Inferior parietal cortex (tissue), 1 donor: ENCODE measurements around the gene MEGF11.

Source experiments
- DNase-seq: peaks from one replicate; pipeline ENCODE4 v3.0.0-alpha.2; 2016; ENCODE audit errors: extremely low spot score

The MEGF11 gene

DNA sequence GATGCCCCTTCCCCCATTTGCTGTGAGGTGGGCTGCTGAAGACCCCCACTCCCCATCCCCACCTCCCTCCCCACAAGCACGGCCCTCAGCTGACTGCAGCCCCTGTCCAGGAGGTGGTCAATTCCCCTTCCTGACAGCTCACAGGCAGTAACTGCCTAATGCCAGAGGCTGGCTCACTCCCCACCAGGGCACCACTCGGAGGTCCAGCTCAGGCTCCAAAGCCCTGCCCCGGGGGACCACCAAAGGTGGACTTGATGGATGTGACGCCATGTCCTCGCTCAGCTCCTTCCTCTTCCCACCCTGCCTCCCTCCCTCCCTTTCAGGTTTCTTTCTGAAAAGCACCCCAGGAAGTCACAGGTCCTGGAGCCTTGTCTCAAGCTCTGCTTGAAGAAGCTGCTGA is 82.8 kb downstream of the MEGF11 start:
- no peak for DNase-seq

DNA sequence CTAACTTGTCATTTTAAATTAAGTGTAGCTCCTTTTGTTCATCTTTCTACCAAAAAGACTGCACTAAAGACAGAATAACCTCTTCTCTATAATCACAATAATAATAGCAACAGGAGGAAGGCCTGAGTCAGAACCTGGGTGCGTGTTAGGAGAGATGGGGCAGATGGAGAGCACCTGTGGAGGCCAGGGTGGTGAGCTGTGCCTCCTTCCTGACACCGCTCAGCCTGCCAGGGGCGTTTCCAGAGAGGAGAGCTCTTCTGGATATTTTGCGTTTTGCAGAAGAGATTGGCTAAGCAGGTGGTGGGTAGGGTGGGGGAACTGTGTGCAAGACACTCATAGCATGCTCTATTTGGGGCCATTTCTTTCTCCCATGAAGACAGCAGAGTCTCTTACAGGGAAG is 83.5 kb downstream of the MEGF11 start:
- no peak for DNase-seq

DNA sequence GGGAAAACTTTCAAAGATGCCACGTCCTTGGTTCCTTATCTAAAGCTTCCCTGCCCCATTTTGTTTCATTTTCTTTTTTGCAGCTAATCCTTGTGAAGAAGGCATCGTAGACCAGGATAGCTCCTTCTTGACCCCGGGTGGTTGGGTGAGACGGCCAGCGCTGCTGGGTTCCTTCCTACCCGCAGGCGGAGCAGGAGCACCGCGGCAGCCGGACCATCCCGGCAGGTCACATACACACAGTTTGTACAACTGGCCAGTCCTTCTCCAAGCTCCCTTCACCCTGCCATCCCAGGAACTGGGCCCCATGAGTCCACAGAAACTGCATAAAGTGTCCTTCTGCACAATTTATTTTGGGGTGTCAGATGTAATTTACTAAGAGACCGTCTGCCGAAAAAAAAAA is 83.9 kb downstream of the MEGF11 start:
- no peak for DNase-seq

DNA sequence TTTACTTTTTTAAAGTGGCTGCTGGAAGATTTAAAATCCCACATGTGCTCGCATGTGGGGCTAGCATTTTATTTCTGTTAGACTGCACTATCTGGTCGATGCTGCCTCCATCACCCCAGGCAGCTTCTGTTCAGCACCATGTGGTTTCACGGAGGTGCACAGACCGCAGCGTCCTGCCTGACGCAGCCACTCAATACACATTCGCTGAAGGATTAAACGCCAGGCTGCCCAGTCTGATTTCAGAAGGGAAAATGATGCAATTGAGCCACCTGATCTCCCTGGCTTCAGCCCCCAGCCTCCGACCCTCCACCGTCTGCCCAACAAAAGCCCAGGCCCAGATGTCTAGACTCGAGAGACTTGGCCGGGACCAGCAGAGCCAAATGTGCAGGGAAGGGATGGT is 84.5 kb downstream of the MEGF11 start:
- no peak for DNase-seq

DNA sequence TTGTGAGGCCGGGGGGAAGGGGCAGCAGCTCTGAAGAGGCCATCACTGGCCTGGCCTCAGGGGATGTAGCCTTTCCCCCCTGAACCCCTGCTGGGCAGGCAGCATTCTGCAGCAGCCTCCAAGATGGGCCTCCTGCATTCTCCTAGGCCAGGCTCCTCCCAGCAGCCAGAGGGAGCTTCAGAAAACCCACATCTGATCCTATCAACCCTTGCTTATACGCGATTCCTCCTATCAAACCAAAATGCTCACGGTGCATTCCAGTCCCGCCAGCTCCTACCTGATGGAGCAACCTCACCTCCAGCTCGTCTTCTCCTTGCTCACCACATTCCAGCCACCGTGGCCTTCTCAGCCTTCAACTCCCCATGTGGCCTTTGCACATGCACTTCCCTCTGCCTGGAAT is 85.7 kb downstream of the MEGF11 start:
- no peak for DNase-seq

DNA sequence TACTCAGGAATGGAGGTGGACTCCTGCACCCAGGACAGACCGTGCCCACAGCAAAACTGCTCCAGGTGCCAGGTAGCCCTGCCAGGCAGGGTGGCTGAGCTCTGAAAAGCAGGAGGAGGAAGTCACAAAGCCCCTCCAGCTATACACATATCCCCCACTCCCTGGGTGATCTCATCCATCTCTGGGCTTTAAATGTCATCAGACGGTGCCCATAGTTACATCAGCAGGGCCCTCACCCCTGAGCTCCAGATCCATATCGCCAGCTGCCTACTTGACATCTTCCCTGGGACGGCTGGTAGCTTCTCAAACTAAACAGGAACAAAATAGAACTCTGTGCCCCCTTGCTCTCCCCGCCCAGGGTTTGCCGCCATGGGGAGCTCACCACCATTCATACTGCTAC is 87.7 kb downstream of the MEGF11 start:
- no peak for DNase-seq

DNA sequence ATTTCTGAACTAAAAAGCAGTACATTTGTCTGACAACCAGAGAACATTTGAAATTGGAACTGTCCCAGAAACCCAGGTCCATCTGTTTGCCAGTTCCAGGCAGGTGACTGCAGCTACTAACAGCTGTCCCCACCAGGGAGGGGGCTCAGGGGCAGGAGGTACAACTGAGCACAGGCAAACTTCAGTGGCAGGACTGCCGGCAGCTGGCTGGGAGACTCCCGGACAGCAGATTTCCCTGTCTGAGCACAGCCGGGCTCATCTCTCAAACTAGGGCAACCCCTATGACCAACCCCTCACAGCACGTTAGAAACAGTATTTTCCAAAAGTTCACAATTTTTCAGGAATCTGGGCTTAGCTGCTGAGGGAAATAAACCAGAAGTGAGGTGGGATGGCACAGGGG is 88.8 kb downstream of the MEGF11 start:
- DNase-seq: no peak

DNA sequence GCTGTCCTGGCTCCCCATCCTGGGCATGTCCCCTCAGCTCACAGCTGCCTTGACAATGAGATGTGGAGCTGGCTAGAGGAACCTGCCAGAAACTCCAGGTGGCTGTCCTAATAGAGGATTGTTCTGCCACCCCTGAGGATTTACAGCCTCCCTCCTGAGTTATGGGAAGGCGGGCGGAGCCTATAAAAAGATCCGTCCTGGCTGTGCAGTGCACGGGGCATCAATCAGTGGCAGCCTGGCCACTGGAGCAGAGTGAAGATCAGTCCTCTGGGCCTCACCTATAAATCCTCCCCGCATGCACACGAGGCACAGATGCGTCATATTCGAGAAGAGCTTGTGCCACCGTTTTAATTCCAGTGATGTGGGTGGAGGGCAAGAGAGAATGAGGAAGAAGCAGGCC is 90.0 kb downstream of the MEGF11 start:
- DNase-seq: no peak

DNA sequence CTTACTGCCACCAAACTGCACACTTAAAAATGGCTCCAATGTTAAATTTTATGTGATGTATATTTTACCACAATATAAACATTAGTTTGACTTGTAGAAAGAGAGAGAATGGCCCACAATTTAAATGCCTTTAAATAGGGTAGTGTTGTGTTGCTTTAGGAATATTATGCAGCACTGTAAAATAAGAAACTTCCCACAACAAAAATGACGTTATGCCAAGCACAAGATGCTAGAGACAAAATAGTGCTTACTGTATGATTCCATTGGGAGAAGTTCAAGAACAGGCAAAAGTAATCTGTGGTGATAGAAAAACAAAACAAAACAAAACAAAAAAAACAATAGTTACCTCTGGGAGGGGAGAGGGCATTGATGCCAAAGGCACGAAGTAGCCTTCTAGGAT is 91.3 kb downstream of the MEGF11 start:
- DNase-seq: no peak

DNA sequence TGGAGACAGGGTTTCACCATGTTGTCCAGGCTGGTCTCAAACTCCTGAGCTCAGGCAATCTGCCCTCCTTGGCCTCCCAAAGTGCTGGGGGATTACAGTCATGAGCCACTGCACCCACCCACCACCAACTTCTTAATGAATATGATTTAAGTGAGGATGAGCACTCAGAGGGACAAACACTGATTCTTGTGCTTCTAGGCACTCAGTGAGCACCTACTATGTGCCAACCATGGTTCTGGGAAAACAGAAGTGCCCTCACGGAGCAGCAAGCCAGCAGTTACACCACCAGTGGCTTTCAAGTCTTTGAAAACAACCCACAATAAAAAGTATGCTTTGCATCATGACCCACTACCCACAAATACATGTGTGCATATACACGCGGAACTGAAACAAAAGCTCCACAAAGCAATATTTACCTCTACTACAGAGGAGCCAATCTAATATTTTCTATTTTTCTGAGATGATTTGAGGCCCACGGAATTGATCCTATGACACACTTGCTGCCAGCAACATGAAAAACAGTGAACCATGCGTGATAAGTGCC is 91.9 kb downstream of the MEGF11 start:
- no peak for DNase-seq

DNA sequence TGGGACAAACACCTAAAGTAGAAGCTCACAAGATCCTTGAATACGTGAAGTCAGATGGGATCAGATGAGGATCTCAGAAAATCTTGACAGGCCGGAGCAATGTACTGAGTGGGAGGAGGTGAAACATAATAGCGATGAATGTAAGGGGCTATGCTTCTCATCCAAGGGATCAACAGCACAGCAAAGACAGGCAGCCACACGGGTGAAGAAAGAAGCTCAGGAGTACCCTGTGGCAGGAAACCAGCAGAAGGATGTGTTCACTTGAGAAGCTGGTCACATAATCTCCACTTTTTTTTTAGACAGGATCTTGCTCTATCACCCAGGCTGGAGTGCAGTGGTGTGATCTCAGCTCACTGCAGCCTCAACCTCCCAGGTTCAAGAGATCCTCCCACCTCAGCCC is 92.4 kb downstream of the MEGF11 start:
- DNase-seq: no peak

DNA sequence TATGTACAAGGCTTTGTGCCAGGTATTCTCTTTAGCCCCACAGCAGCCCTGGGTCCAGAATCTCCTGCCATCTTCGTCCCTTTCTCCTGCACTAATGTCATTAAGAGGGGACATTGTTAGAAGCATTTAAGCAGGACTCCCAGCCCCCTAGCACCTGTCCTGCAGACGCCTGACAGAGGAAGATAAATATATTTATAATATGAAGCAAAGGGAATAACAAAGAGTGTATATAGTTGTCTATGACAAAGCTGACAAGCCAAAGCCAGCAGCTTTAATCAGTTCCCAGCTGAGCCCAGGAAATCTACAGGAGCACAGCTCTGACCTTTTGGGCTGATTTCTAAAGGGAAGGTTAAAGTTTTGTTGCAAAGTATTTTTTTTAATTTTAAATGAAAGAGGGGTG is 96.0 kb downstream of the MEGF11 start:
- no peak for DNase-seq

DNA sequence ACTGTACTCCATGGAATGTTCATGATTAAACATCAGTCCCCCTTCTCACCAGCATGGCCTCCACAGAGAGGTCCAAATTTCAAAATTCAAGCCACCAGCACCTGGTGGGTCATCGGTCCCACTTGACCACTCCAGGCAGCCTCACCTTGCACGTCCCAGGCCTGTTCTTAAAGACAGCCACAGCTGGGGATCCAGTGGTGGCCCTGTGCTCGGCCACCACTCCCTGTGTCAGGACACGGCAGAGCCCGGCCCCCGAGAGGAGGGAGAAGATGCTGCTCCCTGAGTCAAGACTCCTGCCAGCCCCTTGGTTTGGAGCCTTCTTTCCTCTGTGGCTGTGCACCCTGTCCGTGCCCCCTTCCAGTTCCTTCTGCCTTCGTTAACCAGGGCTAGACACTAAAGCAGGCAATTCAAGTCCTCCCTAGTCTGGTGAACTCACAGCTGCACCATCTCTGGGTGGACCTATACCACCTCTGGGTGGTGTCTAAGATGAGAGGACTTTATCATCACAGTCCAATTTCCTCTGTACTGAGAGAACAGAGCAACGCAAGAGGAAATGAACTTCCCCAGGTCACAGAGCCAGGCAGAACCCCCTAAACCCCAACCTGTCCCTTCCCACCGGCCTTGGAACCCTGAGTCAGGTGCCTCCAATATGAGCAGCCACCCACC is 97.1 kb downstream of the MEGF11 start:
- no peak for DNase-seq

DNA sequence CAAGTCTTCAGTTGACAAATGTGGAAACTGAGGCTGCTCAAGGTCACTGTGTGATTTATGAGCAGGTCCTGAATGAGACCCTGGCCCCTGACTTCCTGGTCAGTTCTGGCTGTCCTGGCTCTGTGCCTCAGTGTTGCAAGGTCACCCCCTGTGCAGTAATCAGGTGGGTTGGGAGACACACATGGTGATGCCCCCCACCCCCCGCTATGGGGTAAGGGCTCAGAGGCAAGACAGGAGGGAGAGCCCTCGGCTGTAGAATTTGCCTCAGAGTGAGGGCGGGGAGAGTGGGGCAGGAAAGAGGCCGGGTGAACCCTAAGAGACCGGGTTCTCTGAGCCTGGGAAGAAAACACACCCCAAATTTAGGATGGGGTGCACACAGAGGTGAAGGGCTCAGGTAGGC is 98.5 kb downstream of the MEGF11 start:
- no peak for DNase-seq

DNA sequence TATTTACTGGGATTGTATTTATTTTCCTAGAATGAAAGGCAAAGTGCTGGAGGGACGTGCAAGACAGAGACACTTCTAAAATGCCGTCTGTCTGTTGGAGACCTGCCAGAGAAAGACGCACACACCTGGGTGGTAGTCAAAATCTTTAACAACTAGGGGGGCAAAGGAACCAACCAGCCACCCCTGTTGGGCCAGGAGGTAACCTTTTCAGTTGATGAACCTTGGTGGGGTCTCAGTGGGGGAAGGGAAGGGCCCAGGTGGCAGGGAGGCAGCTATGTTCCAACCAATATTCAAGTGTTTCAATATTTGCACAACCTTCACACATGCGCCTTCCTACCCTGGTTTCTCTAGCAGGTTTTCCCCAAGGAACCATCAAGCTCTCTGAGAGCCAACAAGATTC is 99.0 kb downstream of the MEGF11 start:
- DNase-seq: no peak

DNA sequence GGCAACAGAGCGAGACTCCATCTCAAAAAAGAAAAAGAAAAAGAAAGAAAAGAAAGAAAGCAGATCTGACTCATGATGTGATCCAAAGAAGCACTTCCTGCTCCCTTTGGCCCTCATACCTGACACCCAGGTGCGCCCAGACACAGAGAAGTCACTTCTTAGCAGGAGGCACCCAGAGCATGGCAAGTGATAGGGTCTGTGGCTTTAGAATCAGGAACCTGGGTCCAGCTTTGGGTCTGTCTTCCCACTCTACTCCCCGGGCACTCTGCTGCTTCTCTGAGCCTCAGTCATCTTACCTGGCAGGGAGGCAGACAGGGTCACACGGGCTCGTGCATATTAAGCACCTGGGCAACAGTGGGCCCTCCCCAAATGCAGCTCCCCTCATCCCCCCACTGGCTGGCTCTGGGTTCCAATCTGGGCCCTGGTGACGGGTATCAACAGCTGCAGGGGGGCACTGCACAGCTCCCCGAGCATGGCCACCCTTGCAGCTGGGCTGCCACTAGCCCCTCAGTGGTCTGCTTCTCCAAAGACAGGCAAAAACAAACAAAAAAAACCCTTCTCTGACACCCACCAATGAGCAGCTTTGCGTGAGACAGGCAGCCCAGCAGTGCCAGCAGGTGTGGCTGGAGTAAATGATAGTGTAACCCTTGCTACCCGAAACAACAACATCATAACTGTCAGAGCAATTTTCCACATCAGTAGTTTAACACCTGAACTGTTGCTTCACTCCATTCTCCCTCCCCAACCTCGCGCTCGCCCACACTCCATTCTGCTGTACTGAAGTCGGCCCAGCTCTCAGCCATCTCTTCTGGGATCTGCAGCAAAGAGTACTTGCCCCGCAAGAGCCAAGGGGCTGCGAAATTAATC is 99.8 kb downstream of the MEGF11 start:
- DNase-seq: no peak

DNA sequence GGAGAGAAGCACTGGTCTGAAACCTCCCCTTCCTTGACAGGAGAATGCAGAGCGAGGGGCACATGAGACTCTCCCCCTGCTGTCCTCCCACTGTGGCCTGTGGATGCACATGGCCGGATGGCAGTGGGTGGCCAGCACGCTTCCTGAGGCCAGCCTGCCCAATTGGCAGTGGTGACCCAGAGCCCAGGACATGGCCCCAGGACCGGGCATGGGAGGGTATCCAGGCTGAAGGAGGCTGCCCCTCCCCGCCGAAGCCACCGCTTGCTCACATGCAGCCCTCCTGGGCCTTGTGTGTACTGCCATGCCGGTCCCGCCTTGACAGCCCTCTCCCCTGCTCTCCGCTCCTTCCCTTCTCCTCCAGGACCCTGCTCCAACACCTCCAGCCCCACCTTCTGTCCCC is 100.9 kb downstream of the MEGF11 start:
- no peak for DNase-seq

DNA sequence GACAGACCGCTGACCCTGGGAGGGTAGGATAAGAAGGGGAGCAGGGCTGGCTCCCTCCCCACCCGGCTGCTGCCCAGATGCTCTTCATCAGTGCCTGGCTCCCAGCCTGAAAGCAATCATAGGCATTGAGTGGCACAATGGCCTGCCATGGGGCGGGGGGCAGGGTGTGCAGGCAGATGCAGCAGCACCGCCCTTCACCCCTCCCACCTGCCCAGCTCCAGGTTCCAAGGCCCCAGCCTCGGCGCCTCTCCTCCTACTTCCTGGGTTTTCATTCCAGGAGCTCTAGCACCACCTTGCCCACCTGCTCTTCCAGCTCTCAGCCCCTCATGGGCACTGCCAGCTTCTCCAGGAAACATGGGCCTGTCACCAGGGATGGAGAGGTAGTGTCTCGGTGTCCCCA is 101.7 kb downstream of the MEGF11 start:
- no peak for DNase-seq

DNA sequence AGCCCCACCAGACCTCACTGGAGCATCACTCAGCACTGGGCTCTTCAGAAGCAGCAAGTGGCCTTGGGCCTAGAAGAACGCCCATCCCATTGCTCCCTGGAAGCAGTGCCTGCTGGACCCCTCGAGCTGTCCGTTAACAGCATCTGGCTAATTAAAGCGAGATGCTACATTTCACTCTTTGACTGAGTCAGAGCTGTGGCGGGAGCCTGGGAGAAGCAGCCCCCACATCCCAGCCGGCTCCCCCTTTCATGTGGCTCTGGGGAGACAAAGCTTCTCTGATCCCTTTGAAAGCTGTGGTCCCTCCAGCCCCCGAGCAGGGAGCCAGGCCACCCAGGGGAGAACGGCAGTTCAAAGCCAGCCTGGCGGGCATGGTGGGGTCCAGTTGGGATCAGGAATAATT is 103.7 kb downstream of the MEGF11 start:
- DNase-seq: no peak

DNA sequence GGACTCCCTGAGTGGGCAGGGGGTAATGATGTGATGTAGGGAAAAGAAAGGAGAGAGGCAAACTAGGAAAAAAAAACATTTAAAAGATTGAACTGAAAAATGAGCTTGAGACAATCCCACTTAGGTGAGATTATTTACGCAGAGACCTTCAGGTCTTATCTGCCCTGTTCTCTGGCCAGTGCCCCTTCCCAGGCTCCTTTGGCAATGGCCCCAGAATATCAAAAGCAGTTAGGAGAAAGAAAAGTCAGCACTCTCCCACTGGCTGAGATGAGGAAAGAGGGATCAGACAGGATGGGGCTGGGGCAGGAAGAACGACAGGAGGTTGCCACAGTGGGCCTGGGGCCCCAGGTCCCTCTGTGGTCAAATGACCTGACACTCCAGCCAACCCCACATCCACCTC is 105.4 kb downstream of the MEGF11 start:
- DNase-seq: no peak

DNA sequence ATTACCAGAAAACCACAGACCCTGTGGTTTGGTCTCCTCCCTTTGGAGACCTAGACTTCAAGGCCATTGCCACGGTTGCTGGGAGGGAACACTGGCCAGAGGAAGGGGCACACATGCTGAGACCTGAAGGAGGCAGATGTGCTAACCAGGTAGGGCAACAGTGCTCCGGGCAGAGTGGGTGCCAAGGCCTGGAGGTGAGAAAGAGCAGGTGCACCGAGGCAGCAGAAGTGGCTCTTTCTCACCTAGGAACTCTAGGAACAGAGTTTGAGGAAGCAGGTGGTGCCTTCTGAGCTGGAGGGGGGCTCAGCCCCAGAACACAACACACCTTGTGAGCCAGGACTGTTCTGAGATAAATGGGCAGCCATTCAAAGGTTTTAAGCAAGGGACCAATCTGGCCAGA is 106.1 kb downstream of the MEGF11 start:
- DNase-seq: no peak

DNA sequence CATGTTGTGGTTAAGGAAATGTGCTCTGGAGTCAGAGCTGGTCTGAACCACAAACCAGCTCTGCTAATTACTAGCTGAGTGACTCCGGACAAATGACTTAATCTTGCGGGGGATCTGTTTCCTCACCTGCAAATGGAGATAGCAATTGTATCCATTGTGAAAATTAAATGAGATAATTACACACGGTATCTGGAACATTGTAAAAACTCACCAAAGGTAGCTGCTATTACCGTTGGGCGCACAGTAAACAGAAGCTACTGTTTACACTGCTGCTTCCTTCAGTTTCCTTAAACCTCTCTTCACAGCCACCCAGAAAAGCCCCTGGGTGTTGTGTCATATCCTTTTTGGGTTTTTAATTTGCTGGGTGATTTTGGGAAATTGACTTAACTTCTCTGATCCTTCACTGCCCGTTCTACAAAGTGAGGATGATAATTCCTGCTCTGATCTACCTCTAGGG is 107.8 kb downstream of the MEGF11 start:
- no peak for DNase-seq
